Right lobe of liver (tissue), 6 donors: Measurements from ENCODE around the gene DEFB114. TPM values are rescaled to one million over a fixed set of nuclear protein-coding genes. Genes with fewer than 3 reads are reported as not detected.

ENCODE experiments used
- ATAC-seq, 4 donors: fragments of 200-7000 bp; cut with Tn5 transposase; one replicate each; pipeline ENCODE4 v1.9.1; 2020; ENCODE audit warnings: mild to moderate bottlenecking in 4 of 4, moderate library complexity in 4 of 4
- DNase-seq, 3 donors: peaks; one replicate each; pipeline ENCODE4 v3.0.0-alpha.2; 2020
- H3K27ac ChIP-seq, 3 donors: fragments of 200-600 bp; one replicate each; pipeline ENCODE4 v1.8.0; 2022
- H3K27me3 ChIP-seq, 2 donors: fragments of 200-600 bp; one replicate each; pipeline ENCODE4 v1.8.0; 2022
- H3K36me3 ChIP-seq, 4 donors: fragments of 200-600 bp; sonication (generic) in 1 of 4; one replicate each; pipeline versions ENCODE4 v1.5.1 to v1.8.0; 2017 to 2022; ENCODE audit warnings: control low read depth in 1 of 4
- H3K4me1 ChIP-seq, 4 donors: fragments of 200-600 bp; sonication (generic) in 1 of 4; one replicate each; pipeline versions ENCODE4 v1.5.1 to v1.8.0; 2017 to 2022; ENCODE audit warnings: control low read depth in 1 of 4
- H3K4me3 ChIP-seq, 3 donors: fragments of 200-600 bp; one replicate each; pipeline ENCODE4 v1.8.0; 2022
- H3K9me3 ChIP-seq, 4 donors: fragments of 200-600 bp; sonication (generic) in 1 of 4; one replicate each; pipeline versions ENCODE4 v1.5.1 to v1.8.0; 2017 to 2022; ENCODE audit warnings: control low read depth in 1 of 4
- CTCF ChIP-seq, 4 donors: fragments of 200-600 bp in 3 of 4; fragments of 450-650 bp in 1 of 4; IDR thresholded peaks; one replicate each; pipeline versions ENCODE4 v1.5.1 to v1.8.0; 2016 to 2022; ENCODE audit warnings: antibody characterized with exemption in 4 of 4, mild to moderate bottlenecking in 2 of 4
- POLR2A ChIP-seq: fragments of 450-650 bp; IDR thresholded peaks from one replicate; pipeline ENCODE4 v1.6.1; 2017; ENCODE audit warnings: antibody characterized with exemption, mild to moderate bottlenecking
- WGBS: methylation state at CpG from one replicate; pipeline ENCODE4 v1.1.6; 2018; ENCODE audit warnings: low coverage, low lambda C conversion rate; ENCODE audit not compliant: insufficient coverage; ENCODE audit errors: missing lambda C conversion rate; 5-methylcytosine and 5-hydroxymethylcytosine counted together
- intact Hi-C, 2 donors: fragments of 100-400 bp; cut with DNase I; formaldehyde crosslinking; loops; one replicate each; pipeline versions ENCODE4 v1.11.2 to v1.14.1; 2022
- total RNA-seq, 6 experiments: library from RNA; depleted of rRNA in 2 of 6; stranded (reverse); fragments of >200 nt in 2 of 6; fragmentation: NEBNext Ultra II Directional in 3 of 6; extraction: Animal tissue kit (Norgen Biotek cat#: 25700) in 3 of 6; gene quantifications; one replicate each; pipeline versions ENCODE4 v1.1.0 to v1.2.4, GENCODE V29; 2016 to 2023
- donor health status: DM: no; HTN: yes; CAD: no.
- donor health status: DM: no; HTN: no; CAD: no.
- donor health status: DM: no; HTN: no; CAD: no.
- donor health status: DM: no; HTN: yes; CAD: no.
- donor health status: DM: no; HTN: yes; CAD: no.

DEFB114 gene
- total RNA-seq, 6 experiments from 2014 or later = not detected

GRCh38 chr6:49935387-49935786, 28.6 kb downstream of the DEFB114 start:
- intact Hi-C loops = no loop called here
- TF ChIP-seq POLR2A (no peak), CTCF (IDR thresholded peaks at IDR 0.05) (no peak)
- no peaks in the 10 kb centered on the region for H3K36me3 ChIP-seq

GRCh38 chr6:49934770-49935169, 29.2 kb downstream of the DEFB114 start:
- intact Hi-C loops = no loop called here
- Histone ChIP-seq H3K27me3 (no peaks in the 10 kb centered on the region), H3K27ac (no peak overlapping the region), H3K4me3 (no peak overlapping the region), H3K36me3 (no peaks in the 10 kb centered on the region), H3K4me1 (no peaks in the 10 kb centered on the region), H3K9me3 (no peaks in the 10 kb centered on the region)
- no peak for DNase-seq
- ATAC-seq = no peak
- 36% methylated on average over 1 of the region's 1 CpG for WGBS
- TF ChIP-seq CTCF (IDR thresholded peaks at IDR 0.05) (no peak), POLR2A (no peak)

More at GRCh38 chr6:49935387-49935786, 28.6 kb downstream of the DEFB114 start:
- Histone ChIP-seq H3K4me1 (no peaks in the 10 kb centered on the region), H3K4me3 (no peak overlapping the region), H3K9me3 (no peaks in the 10 kb centered on the region), H3K27me3 (no peaks in the 10 kb centered on the region), H3K27ac (no peak overlapping the region)
- 72% methylated on average over 2 of the region's 3 CpGs for WGBS
- ATAC-seq (no peak), DNase-seq (no peak)

GRCh38 chr6:49933526-49933925, 30.4 kb downstream of the DEFB114 start:
- DNase-seq (no peak), ATAC-seq (no peak)
- no peaks in the 10 kb centered on the region for H3K4me1 ChIP-seq
- intact Hi-C loops = no loop called here
- no peak overlapping the region for H3K27ac ChIP-seq
- no peak for TF ChIP-seq CTCF (IDR thresholded peaks at IDR 0.05)
- no peak for TF ChIP-seq POLR2A
- no peaks in the 10 kb centered on the region for H3K9me3 ChIP-seq
- H3K27me3 ChIP-seq = no peaks in the 10 kb centered on the region
- H3K36me3 ChIP-seq = no peaks in the 10 kb centered on the region
- 100% methylated on average over 2 of the region's 21 CpGs for WGBS
- no peak overlapping the region for H3K4me3 ChIP-seq

GRCh38 chr6:49929340-49929739, 34.6 kb downstream of the DEFB114 start:
- TF ChIP-seq POLR2A (no peak), CTCF (IDR thresholded peaks at IDR 0.05) (no peak)
- no peak for ATAC-seq

GRCh38 chr6:49923826-49924225, 40.1 kb downstream of the DEFB114 start:
- 26% methylated on average over 3 of the region's 3 CpGs for WGBS
- Histone ChIP-seq H3K4me1 (no peaks in the 10 kb centered on the region), H3K27me3 (no peaks in the 10 kb centered on the region), H3K36me3 (no peaks in the 10 kb centered on the region), H3K27ac (no peak overlapping the region), H3K9me3 (no peaks in the 10 kb centered on the region), H3K4me3 (no peak overlapping the region)
- TF ChIP-seq CTCF (IDR thresholded peaks at IDR 0.05) (no peak), POLR2A (no peak)
- DNase-seq = no peak
- intact Hi-C loops = no loop called here
- ATAC-seq = no peak

More at GRCh38 chr6:49929340-49929739, 34.6 kb downstream of the DEFB114 start:
- intact Hi-C loops = no loop called here
- Histone ChIP-seq H3K4me3 (no peak overlapping the region), H3K4me1 (no peaks in the 10 kb centered on the region), H3K36me3 (no peaks in the 10 kb centered on the region), H3K27ac (no peak overlapping the region), H3K27me3 (no peaks in the 10 kb centered on the region), H3K9me3 (no peaks in the 10 kb centered on the region)
- DNase-seq = no peak
